GM21447 (cell line): ENCODE measurements around the gene RANBP9.

ENCODE experiments used
- ATAC-seq: cut with Tn5 transposase; IDR thresholded peaks from one replicate; pipeline ENCODE4 v1.9.1; 2021; ENCODE audit not compliant: unreplicated experiment

The RANBP9 gene

DNA sequence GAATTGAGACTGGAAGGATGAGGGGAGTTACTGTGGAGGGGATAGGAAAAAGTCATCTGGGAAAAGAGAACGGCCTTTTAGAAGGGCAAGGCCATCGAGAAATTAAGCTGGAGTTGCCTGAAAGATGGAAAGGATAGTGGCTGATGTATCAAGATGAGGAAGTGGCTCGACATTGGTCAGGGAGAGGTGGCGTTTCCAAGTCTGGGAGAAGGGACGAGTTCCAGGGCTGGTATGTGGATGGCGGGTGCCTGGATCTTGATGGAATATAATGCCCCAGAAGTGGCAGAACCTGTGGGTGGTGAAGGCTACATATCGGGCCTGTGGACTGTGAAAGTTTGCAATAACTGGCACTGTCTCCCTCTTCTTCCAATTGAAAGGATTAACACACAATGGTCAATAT, 139.4 kb downstream of the RANBP9 start:
- ATAC-seq: no peak
